Fibroblast of the conjunctiva (primary cell): Measurements from ENCODE around the gene NTRK3.

Experiments used
- DNase-seq: peaks from one replicate; pipeline ENCODE4 v3.0.0-alpha.2; 2010; ENCODE audit warnings: low read depth

The NTRK3 gene

GRCh38 chr15:87941606-87942005 is 314.9 kb downstream of the NTRK3 start:
- no peak for DNase-seq

GRCh38 chr15:87940768-87941167 is 315.8 kb downstream of the NTRK3 start:
- DNase-seq = no peak

- DNase-seq = no peak
Observed at GRCh38 chr15:87939848-87940457, 316.6 kb downstream of the NTRK3 start.

- DNase-seq = no peak
Observed at GRCh38 chr15:87938031-87938430, 318.5 kb downstream of the NTRK3 start.

GRCh38 chr15:87935583-87935982 is 321.0 kb downstream of the NTRK3 start:
- no peak for DNase-seq

GRCh38 chr15:87931584-87931983 is 325.0 kb downstream of the NTRK3 start:
- no peak for DNase-seq

- DNase-seq = no peak
Observed at GRCh38 chr15:87930457-87930856, 326.1 kb downstream of the NTRK3 start.

GRCh38 chr15:87929841-87930240 is 326.7 kb downstream of the NTRK3 start:
- no peak for DNase-seq

- DNase-seq = no peak
Observed at GRCh38 chr15:87924433-87924832, 332.1 kb downstream of the NTRK3 start.

GRCh38 chr15:87919064-87919463 is 337.5 kb downstream of the NTRK3 start:
- no peak for DNase-seq

- DNase-seq = no peak
Observed at GRCh38 chr15:87917480-87917879, 339.1 kb downstream of the NTRK3 start.

GRCh38 chr15:87916208-87916607 is 340.3 kb downstream of the NTRK3 start:
- DNase-seq = no peak

GRCh38 chr15:87910301-87910700 is 346.2 kb downstream of the NTRK3 start:
- DNase-seq = no peak

- DNase-seq = no peak
Observed at GRCh38 chr15:87907676-87908446, 348.7 kb downstream of the NTRK3 start.

- DNase-seq = no peak
Observed at GRCh38 chr15:87906444-87906843, 350.1 kb downstream of the NTRK3 start.

GRCh38 chr15:87902772-87903426 is 353.6 kb downstream of the NTRK3 start:
- no peak for DNase-seq

GRCh38 chr15:87901926-87902690 is 354.4 kb downstream of the NTRK3 start:
- DNase-seq = no peak

- DNase-seq = no peak
Observed at GRCh38 chr15:87901008-87901407, 355.5 kb downstream of the NTRK3 start.

- no peak for DNase-seq
Observed at GRCh38 chr15:87896936-87897335, 359.6 kb downstream of the NTRK3 start.

- no peak for DNase-seq
Observed at GRCh38 chr15:87887177-87887576, 369.4 kb downstream of the NTRK3 start.

GRCh38 chr15:87881026-87881425 is 375.5 kb downstream of the NTRK3 start:
- DNase-seq = no peak

GRCh38 chr15:87877822-87878542 is 378.6 kb downstream of the NTRK3 start:
- no peak for DNase-seq
